Liver (tissue), 9 donors: ENCODE data around the gene HES5. TPM values are rescaled to one million over a fixed set of nuclear protein-coding genes. Genes with fewer than 3 reads are reported as not detected.
"Not testable (repeated sequence)": the region's sequence is repeated elsewhere in the genome, so short reads cannot be mapped to it uniquely, and the experiment has no call there.

Source experiments
- DNase-seq: peaks from one replicate; pipeline ENCODE4 v3.0.0-alpha.2; 2017; ENCODE audit warnings: low spot score
- H3K27ac ChIP-seq, 2 donors: one replicate each; pipeline ENCODE4 v1.7.0; 2013; ENCODE audit warnings: inconsistent platforms in 2 of 2, low read length in 2 of 2, control low read depth in 1 of 2, low read depth in 1 of 2, mild to moderate bottlenecking in 1 of 2
- H3K27me3 ChIP-seq, 4 donors: one replicate each; pipeline versions ENCODE4 v1.6.1 to v1.7.0; 2013; ENCODE audit warnings: low read length in 3 of 4, inconsistent platforms in 1 of 4, mild to moderate bottlenecking in 1 of 4, moderate library complexity in 1 of 4; ENCODE audit not compliant: control insufficient read depth in 4 of 4, insufficient read depth in 4 of 4
- H3K36me3 ChIP-seq, 4 donors: one replicate each; pipeline versions ENCODE4 v1.6.1 to v1.7.0; 2013; ENCODE audit warnings: low read length in 3 of 4, mild to moderate bottlenecking in 3 of 4, low read depth in 1 of 4, moderate library complexity in 1 of 4; ENCODE audit not compliant: control insufficient read depth in 4 of 4, insufficient read depth in 3 of 4
- H3K4me1 ChIP-seq, 4 donors: one replicate each; pipeline versions ENCODE4 v1.6.1 to v1.7.0; 2013; ENCODE audit warnings: low read length in 3 of 4, mild to moderate bottlenecking in 3 of 4, moderate library complexity in 1 of 4; ENCODE audit not compliant: control insufficient read depth in 4 of 4, insufficient read depth in 4 of 4
- H3K4me3 ChIP-seq, 3 donors: one replicate each; pipeline versions ENCODE4 v1.6.1 to v1.7.0; 2013; ENCODE audit warnings: low read length in 3 of 3, control low read depth in 1 of 3, low read depth in 1 of 3, mild to moderate bottlenecking in 1 of 3
- H3K9ac ChIP-seq, 2 donors: one replicate each; pipeline ENCODE4 v1.7.0; 2013; ENCODE audit warnings: low read length in 2 of 2, mild to moderate bottlenecking in 2 of 2, moderate library complexity in 2 of 2, control low read depth in 1 of 2, low read depth in 1 of 2
- H3K9me3 ChIP-seq, 4 donors: one replicate each; pipeline versions ENCODE4 v1.6.1 to v1.7.0; 2013; ENCODE audit warnings: low read length in 3 of 4; ENCODE audit not compliant: control insufficient read depth in 4 of 4
- EGR1 ChIP-seq, 2 donors: IDR thresholded peaks; 2 replicates each; pipeline ENCODE4 v1.6.1; 2016 to 2018; ENCODE audit warnings: antibody characterized with exemption in 2 of 2, low read depth in 2 of 2
- FOXA1 ChIP-seq: IDR thresholded peaks from 2 replicates; pipeline ENCODE4 v1.6.1; 2016; ENCODE audit warnings: antibody characterized with exemption
- FOXA2 ChIP-seq: IDR thresholded peaks from 2 replicates; pipeline ENCODE4 v1.6.1; 2016; ENCODE audit warnings: antibody characterized with exemption
- GABPA ChIP-seq, 2 donors: IDR thresholded peaks in 1 of 2; conservative IDR thresholded peaks in 1 of 2; 2 replicates each; pipeline ENCODE4 v1.6.1; 2016; ENCODE audit warnings: antibody characterized with exemption in 2 of 2, mild to moderate bottlenecking in 1 of 2, moderate library complexity in 1 of 2
- HNF4A ChIP-seq, 2 donors: conservative IDR thresholded peaks; 2 replicates each; pipeline ENCODE4 v1.6.1; 2016; ENCODE audit warnings: antibody characterized with exemption in 2 of 2, mild to moderate bottlenecking in 2 of 2
- HNF4G ChIP-seq: IDR thresholded peaks from 2 replicates; pipeline ENCODE4 v1.6.1; 2016; ENCODE audit warnings: antibody characterized with exemption
- NR2F2 ChIP-seq: IDR thresholded peaks from 2 replicates; pipeline ENCODE4 v1.6.1; 2016; ENCODE audit warnings: antibody characterized with exemption
- RXRA ChIP-seq, 2 donors: IDR thresholded peaks; 2 replicates each; pipeline ENCODE4 v1.6.1; 2017 to 2018; ENCODE audit warnings: antibody characterized with exemption in 2 of 2, mild to moderate bottlenecking in 1 of 2
- WGBS: extraction: QIAGEN DNeasy Blood & Tissue Kit; methylation state at CpG from one replicate; pipeline ENCODE4 v1.1.7; 2013; 5-methylcytosine and 5-hydroxymethylcytosine counted together
- polyA plus RNA-seq, 2 donors: library from polyadenylated mRNA; stranded (reverse) in 1 of 2; unstranded in 1 of 2; fragments of 200-250 nt in 1 of 2; fragments of >200 nt in 1 of 2; fragmentation: Nextera tagmentation in 1 of 2; extraction: Ambion mirVana in 1 of 2; gene quantifications; one replicate each; pipeline versions ENCODE4 v1.2.1 to v1.2.3, GENCODE V29; 2013 to 2015
- total RNA-seq, 2 donors: library from RNA; depleted of rRNA; stranded (reverse); fragments of >200 nt; gene quantifications; one replicate each; pipeline ENCODE4 v1.2.3, GENCODE V29; 2014
- TF ChIP-seq, protein P1 (sequence below): IDR thresholded peaks from 2 replicates; pipeline ENCODE4 v1.6.1; 2016; ENCODE audit warnings: antibody characterized with exemption, mild to moderate bottlenecking
- donor health status: healthy.
- donor health status: healthy.
- donor health status: healthy.
- donor health status: healthy.
- donor health status: healthy.

HES5 gene, protein sequence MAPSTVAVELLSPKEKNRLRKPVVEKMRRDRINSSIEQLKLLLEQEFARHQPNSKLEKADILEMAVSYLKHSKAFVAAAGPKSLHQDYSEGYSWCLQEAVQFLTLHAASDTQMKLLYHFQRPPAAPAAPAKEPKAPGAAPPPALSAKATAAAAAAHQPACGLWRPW
- under 1 TPM; 0.08 to 0.93 TPM for total RNA-seq
- polyA plus RNA-seq = not detected

DNA sequence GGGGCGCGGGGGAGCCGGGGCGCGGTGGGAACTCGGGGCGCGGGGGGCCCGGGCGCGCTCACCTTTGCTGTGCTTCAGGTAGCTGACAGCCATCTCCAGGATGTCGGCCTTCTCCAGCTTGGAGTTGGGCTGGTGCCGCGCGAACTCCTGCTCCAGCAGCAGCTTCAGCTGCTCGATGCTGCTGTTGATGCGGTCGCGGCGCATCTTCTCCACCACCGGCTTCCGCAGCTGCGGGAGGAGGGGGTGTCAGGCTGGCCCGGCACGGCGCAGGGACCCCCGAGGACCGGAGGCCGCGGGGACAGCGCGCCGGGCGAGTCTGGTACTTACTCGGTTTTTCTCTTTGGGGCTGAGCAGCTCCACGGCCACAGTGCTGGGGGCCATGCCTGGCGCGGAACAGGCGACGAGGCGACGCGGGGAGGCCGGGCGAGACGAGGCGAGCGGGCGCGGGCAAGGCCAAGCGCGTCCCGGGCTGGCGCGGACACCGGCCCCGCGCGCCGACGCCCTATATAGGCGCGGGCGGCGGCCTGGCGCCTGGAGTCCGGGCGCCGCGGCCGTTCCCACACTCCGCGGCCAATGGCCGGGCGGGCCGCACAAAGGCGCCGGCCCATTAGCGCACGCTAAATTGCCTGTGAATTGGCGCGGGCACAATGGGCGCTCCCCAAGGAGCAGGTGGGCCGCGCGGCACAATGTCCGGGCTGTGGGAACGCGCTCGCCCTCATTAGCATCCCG, at the start of gene HES5:
Gene HES5 (minus strand): TSS at position 480 of the 729 bp plus-strand sequence. CDS start 99 bp downstream, at position 381.
- Histone ChIP-seq H3K27ac (peak within 1 kb of the TSS; percentile 87 to 95), H3K27me3 (no peaks in the 10 kb centered on the region), H3K4me1 (peaks cover 32 to 53% (median 44%) of the 10 kb centered on the region in 4 donors), H3K4me3 (peak within 1 kb of the TSS; percentile 21 to 51 (median 35)), H3K9ac (no peak within 1 kb of the TSS), H3K36me3 (no peaks in the 10 kb centered on the region), H3K9me3 (no peaks in the 10 kb centered on the region)
- WGBS = 3% methylated on average over 91 of the region's 91 CpGs
- TF ChIP-seq HNF4G (no peak), NR2F2 (no peak), EGR1 (IDR thresholded peaks at IDR 0.05; ENCODE audit: low read depth in 2 of 2) (no peak), FOXA1 (no peak)
- TF ChIP-seq, protein P1, sequence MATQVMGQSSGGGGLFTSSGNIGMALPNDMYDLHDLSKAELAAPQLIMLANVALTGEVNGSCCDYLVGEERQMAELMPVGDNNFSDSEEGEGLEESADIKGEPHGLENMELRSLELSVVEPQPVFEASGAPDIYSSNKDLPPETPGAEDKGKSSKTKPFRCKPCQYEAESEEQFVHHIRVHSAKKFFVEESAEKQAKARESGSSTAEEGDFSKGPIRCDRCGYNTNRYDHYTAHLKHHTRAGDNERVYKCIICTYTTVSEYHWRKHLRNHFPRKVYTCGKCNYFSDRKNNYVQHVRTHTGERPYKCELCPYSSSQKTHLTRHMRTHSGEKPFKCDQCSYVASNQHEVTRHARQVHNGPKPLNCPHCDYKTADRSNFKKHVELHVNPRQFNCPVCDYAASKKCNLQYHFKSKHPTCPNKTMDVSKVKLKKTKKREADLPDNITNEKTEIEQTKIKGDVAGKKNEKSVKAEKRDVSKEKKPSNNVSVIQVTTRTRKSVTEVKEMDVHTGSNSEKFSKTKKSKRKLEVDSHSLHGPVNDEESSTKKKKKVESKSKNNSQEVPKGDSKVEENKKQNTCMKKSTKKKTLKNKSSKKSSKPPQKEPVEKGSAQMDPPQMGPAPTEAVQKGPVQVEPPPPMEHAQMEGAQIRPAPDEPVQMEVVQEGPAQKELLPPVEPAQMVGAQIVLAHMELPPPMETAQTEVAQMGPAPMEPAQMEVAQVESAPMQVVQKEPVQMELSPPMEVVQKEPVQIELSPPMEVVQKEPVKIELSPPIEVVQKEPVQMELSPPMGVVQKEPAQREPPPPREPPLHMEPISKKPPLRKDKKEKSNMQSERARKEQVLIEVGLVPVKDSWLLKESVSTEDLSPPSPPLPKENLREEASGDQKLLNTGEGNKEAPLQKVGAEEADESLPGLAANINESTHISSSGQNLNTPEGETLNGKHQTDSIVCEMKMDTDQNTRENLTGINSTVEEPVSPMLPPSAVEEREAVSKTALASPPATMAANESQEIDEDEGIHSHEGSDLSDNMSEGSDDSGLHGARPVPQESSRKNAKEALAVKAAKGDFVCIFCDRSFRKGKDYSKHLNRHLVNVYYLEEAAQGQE = no peak
- no peak for DNase-seq

DNA sequence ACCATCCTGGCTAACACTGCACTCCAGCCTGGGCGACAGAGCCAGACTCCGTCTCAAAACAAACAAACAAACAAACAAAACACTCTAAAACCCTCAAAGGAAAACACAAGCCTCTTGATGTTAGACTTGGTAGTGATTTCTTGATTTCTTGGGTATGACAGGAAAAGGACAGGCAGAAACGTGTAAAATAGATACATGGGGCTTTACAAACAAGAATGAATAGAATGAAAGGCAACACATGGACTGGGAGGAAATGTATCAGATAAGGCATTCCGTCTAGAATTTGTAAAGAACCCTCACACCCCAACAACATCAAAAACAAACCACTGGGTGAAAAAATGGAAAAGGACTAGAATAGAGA, 48.7 kb upstream of the HES5 start:
- peak overlapping the region in 1 of 2 donors; percentile 75 for H3K9ac ChIP-seq
- 56% methylated on average over 4 of the region's 4 CpGs for WGBS
- H3K27ac ChIP-seq = peak overlapping the region; percentile 89 to 93
- DNase-seq = no peak
- no peak overlapping the region for H3K4me3 ChIP-seq
- no peak for TF ChIP-seq FOXA2
- TF ChIP-seq HNF4A (conservative IDR thresholded peaks at IDR 0.05) = no peak
- no peak for TF ChIP-seq RXRA (IDR thresholded peaks at IDR 0.05)
- no peak for TF ChIP-seq GABPA (IDR thresholded peaks at IDR 0.05 in 1 of 2, conservative IDR thresholded peaks at IDR 0.05 in 1 of 2)
- H3K4me1 ChIP-seq = peaks cover 3 to 28% (median 19%) of the 10 kb centered on the region in 4 donors
- no peaks in the 10 kb centered on the region for H3K36me3 ChIP-seq
- no peaks in the 10 kb centered on the region for H3K9me3 ChIP-seq
- no peaks in the 10 kb centered on the region for H3K27me3 ChIP-seq

DNA sequence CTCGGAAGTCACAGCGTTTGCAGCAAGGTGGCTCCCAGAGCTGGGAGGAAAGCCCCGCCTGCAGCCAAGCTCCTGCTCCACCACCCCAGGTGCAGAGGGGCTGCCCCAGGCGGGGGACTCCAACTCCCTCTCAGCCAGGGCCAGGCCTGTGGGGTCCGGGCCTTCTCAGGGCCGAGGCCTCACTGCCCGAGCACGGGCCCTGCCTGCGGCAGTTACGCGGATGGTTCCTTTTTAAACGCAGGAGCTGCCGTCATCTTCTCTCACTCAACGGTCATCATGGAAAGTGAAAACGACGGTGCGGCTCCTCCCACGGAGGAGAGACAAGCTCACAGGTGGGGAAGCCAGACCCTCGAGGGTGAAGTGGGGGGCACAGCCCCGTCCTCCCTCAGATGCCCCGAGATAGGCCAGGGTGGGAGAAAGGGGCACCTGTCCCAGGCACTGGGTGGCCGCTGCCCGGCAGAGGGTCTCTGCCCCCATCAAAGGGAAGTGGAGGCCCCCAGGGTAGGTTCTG, 47.6 kb upstream of the HES5 start:
- peak overlapping the region; percentile 39 to 55 for H3K9ac ChIP-seq
- 78% methylated on average over 19 of the region's 23 CpGs for WGBS
- H3K36me3 ChIP-seq, DNase-seq, H3K4me3 ChIP-seq, H3K9me3 ChIP-seq, H3K27me3 ChIP-seq: not testable (repeated sequence)
- H3K27ac ChIP-seq = peak overlapping the region; percentile 89 to 93
- peaks cover 3 to 26% (median 19%) of the 10 kb centered on the region in 4 donors for H3K4me1 ChIP-seq
